ENCODE results near the gene PRODH. TPM values are rescaled to one million over a fixed set of nuclear protein-coding genes. Genes with fewer than 3 reads are reported as not detected.
"Not testable (repeated sequence)": the region's sequence is repeated elsewhere in the genome, so short reads cannot be mapped to it uniquely, and the experiment has no call there.

Gene PRODH
- total and polyA plus RNA-seq, 2 donors (not counting 3 experiments of a cell fraction or from before 2014, with no cell fraction given): not detected

GRCh38 chr22:18958738-18959137 is 22.6 kb upstream of the PRODH start:
- DNase-seq (ENCODE audit: low read depth, low spot score); H3K9ac ChIP-seq (replicated peaks; ENCODE audit: extremely low read depth, insufficient read depth, low read length); H3K9me1 ChIP-seq (replicated peaks; ENCODE audit: control insufficient read depth, extremely low read depth, insufficient read depth, low read length); dilution Hi-C loops (cut with MboI; ENCODE audit: extremely low pct_ligation_motif_present, low sequenced_read_pairs); H3K27me3 ChIP-seq (ENCODE audit: control insufficient read depth in 2 of 2, insufficient read depth in 2 of 2, low read length in 2 of 2); H3K36me3 ChIP-seq (ENCODE audit: control insufficient read depth in 2 of 2, extremely low read depth in 1 of 2, insufficient read depth in 2 of 2, low read length in 2 of 2); H3K4me2 ChIP-seq (ENCODE audit: insufficient read depth, low read length); H3K9me3 ChIP-seq (replicated peaks; ENCODE audit: control insufficient read depth, insufficient read depth, low read length); H2AFZ ChIP-seq (ENCODE audit: low read depth, low read length); H3K27ac ChIP-seq (ENCODE audit: insufficient read depth, low read depth, low read length); H3K4me1 ChIP-seq (ENCODE audit: control insufficient read depth, extremely low read depth, insufficient read depth, low read length); BruUV-seq (replicated peaks); CTCF ChIA-PET; FAIRE-seq; H3K79me2 ChIP-seq (ENCODE audit: control insufficient read depth, insufficient read depth, low read length); H3K4me3 ChIP-seq (replicated peaks in 1 of 3; ENCODE audit: insufficient read depth in 1 of 3, low read depth in 1 of 3, low read length in 3 of 3); POLR2A ChIA-PET; intact Hi-C loops (cut with micrococcal nuclease); H4K20me1 ChIP-seq (replicated peaks; ENCODE audit: control insufficient read depth, extremely low read depth, insufficient read depth, low read length): not testable (repeated sequence)

DNA sequence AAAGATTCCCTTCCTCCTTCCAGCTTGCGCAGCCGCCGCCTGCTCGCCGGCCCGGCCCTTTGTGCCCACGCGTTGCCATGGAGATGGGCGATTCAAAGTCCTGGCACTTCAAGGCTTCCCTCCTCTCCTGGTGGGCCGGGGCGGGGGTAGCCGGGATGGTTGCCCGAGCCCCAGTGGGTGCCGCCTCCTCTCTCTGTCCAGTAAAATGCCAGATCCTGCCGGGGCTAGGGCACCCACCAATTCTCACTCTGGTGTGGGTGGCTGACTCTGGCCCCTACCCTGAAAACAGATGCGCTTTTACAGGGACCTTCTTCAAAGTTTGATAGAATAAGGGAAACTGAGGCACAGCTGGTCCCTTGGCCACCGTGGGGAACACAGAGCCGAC is 22.2 kb upstream of the PRODH start:
- H3K36me3 ChIP-seq (ENCODE audit: control insufficient read depth in 2 of 2, extremely low read depth in 1 of 2, insufficient read depth in 2 of 2, low read length in 2 of 2); H3K79me2 ChIP-seq (ENCODE audit: control insufficient read depth, insufficient read depth, low read length); POLR2A ChIA-PET; DNase-seq (ENCODE audit: low read depth, low spot score); H3K9me1 ChIP-seq (replicated peaks; ENCODE audit: control insufficient read depth, extremely low read depth, insufficient read depth, low read length); H3K4me3 ChIP-seq (replicated peaks in 1 of 3; ENCODE audit: insufficient read depth in 1 of 3, low read depth in 1 of 3, low read length in 3 of 3); BruUV-seq (replicated peaks); dilution Hi-C loops (cut with MboI; ENCODE audit: extremely low pct_ligation_motif_present, low sequenced_read_pairs); H3K4me1 ChIP-seq (ENCODE audit: control insufficient read depth, extremely low read depth, insufficient read depth, low read length); FAIRE-seq; H3K27me3 ChIP-seq (ENCODE audit: control insufficient read depth in 2 of 2, insufficient read depth in 2 of 2, low read length in 2 of 2); H4K20me1 ChIP-seq (replicated peaks; ENCODE audit: control insufficient read depth, extremely low read depth, insufficient read depth, low read length); CTCF ChIA-PET; H3K27ac ChIP-seq (ENCODE audit: insufficient read depth, low read depth, low read length); H3K9me3 ChIP-seq (replicated peaks; ENCODE audit: control insufficient read depth, insufficient read depth, low read length); H3K9ac ChIP-seq (replicated peaks; ENCODE audit: extremely low read depth, insufficient read depth, low read length); intact Hi-C loops (cut with micrococcal nuclease); H3K4me2 ChIP-seq (ENCODE audit: insufficient read depth, low read length); H2AFZ ChIP-seq (ENCODE audit: low read depth, low read length): not testable (repeated sequence)

DNA sequence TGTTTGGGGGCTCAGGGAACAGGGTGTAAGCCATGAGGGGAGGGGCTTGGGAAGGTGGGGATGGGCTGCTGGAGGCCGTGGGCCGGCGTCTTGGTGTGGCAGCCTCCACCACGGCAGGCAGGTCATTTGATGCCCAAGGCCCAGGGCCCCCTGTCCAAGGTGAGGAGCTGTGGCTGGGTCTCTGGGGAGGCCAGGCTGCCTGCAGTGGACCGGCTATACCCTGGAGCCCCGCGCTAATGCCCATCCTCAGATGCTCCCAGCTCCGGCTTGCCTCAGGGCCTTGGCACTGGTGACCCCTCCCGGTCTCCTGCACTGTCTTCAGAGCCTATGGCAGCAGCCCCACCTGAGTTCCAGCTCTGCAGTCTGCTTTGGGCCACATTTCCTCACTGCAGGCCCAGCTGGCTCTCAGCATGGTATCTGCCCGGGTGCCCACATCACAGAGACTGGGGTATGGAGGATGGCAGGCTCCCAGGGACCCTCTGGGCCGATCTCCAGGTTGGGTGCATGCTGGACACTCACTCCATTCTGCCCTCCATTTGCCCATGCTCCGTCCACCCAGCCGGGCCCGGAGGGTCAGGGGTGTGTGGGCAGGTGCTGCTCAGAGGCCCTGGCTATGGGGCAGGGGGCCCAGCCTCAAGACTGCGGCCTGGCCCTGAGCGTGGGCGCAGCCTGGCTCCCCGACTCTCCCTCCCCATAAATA is 21.7 kb upstream of the PRODH start:
- CTCF ChIA-PET: not testable (repeated sequence)

GRCh38 chr22:18956956-18957355 is 20.9 kb upstream of the PRODH start:
- CTCF ChIA-PET: interaction anchor here (1.1 to 1.5 kb wide), 2 partner anchors 9 to 222 kb away, joined by 3 read pairs; partner anchors contain the start of gene SLC25A1
- intact Hi-C loops (cut with micrococcal nuclease); dilution Hi-C loops (cut with MboI; ENCODE audit: extremely low pct_ligation_motif_present, low sequenced_read_pairs); H3K9ac ChIP-seq (replicated peaks; ENCODE audit: extremely low read depth, insufficient read depth, low read length); H3K4me2 ChIP-seq (ENCODE audit: insufficient read depth, low read length); H3K4me1 ChIP-seq (ENCODE audit: control insufficient read depth, extremely low read depth, insufficient read depth, low read length); FAIRE-seq; H3K4me3 ChIP-seq (replicated peaks in 1 of 3; ENCODE audit: insufficient read depth in 1 of 3, low read depth in 1 of 3, low read length in 3 of 3); BruUV-seq (replicated peaks); H3K9me1 ChIP-seq (replicated peaks; ENCODE audit: control insufficient read depth, extremely low read depth, insufficient read depth, low read length); H3K27ac ChIP-seq (ENCODE audit: insufficient read depth, low read depth, low read length); H3K9me3 ChIP-seq (replicated peaks; ENCODE audit: control insufficient read depth, insufficient read depth, low read length); H3K79me2 ChIP-seq (ENCODE audit: control insufficient read depth, insufficient read depth, low read length); H3K36me3 ChIP-seq (ENCODE audit: control insufficient read depth in 2 of 2, extremely low read depth in 1 of 2, insufficient read depth in 2 of 2, low read length in 2 of 2); DNase-seq (ENCODE audit: low read depth, low spot score); POLR2A ChIA-PET; H4K20me1 ChIP-seq (replicated peaks; ENCODE audit: control insufficient read depth, extremely low read depth, insufficient read depth, low read length); H3K27me3 ChIP-seq (ENCODE audit: control insufficient read depth in 2 of 2, insufficient read depth in 2 of 2, low read length in 2 of 2); H2AFZ ChIP-seq (ENCODE audit: low read depth, low read length): not testable (repeated sequence)

More for the DNA sequence above, 21.7 kb upstream of the PRODH start:
- H3K36me3 ChIP-seq (ENCODE audit: control insufficient read depth in 2 of 2, extremely low read depth in 1 of 2, insufficient read depth in 2 of 2, low read length in 2 of 2); H3K27ac ChIP-seq (ENCODE audit: insufficient read depth, low read depth, low read length); H3K4me3 ChIP-seq (replicated peaks in 1 of 3; ENCODE audit: insufficient read depth in 1 of 3, low read depth in 1 of 3, low read length in 3 of 3); H3K9me3 ChIP-seq (replicated peaks; ENCODE audit: control insufficient read depth, insufficient read depth, low read length); H3K79me2 ChIP-seq (ENCODE audit: control insufficient read depth, insufficient read depth, low read length); dilution Hi-C loops (cut with MboI; ENCODE audit: extremely low pct_ligation_motif_present, low sequenced_read_pairs); H3K4me1 ChIP-seq (ENCODE audit: control insufficient read depth, extremely low read depth, insufficient read depth, low read length); BruUV-seq (replicated peaks); H3K27me3 ChIP-seq (ENCODE audit: control insufficient read depth in 2 of 2, insufficient read depth in 2 of 2, low read length in 2 of 2); intact Hi-C loops (cut with micrococcal nuclease); H3K9ac ChIP-seq (replicated peaks; ENCODE audit: extremely low read depth, insufficient read depth, low read length); DNase-seq (ENCODE audit: low read depth, low spot score); POLR2A ChIA-PET; H4K20me1 ChIP-seq (replicated peaks; ENCODE audit: control insufficient read depth, extremely low read depth, insufficient read depth, low read length); FAIRE-seq; H3K9me1 ChIP-seq (replicated peaks; ENCODE audit: control insufficient read depth, extremely low read depth, insufficient read depth, low read length); H3K4me2 ChIP-seq (ENCODE audit: insufficient read depth, low read length); H2AFZ ChIP-seq (ENCODE audit: low read depth, low read length): not testable (repeated sequence)

Measured in endothelial cell of umbilical vein (primary cell).